Thymus (tissue), 11 donors: Measurements from ENCODE around the gene C5orf47. TPM values are rescaled to one million over a fixed set of nuclear protein-coding genes. Genes with fewer than 3 reads are reported as not detected.

Experiments used
- DNase-seq, 9 donors: peaks; one replicate each; pipeline ENCODE4 v3.0.0-alpha.2; 2013; ENCODE audit warnings: low spot score in 9 of 9, low read depth in 6 of 9, missing footprints in 1 of 9
- H3K27ac ChIP-seq, 2 donors: one replicate each; pipeline ENCODE4 v1.5.1; 2013; ENCODE audit warnings: control low read depth in 1 of 2, low read depth in 1 of 2, low read length in 1 of 2, mild to moderate bottlenecking in 1 of 2, moderate library complexity in 1 of 2
- H3K27me3 ChIP-seq, 2 donors: one replicate each; pipeline ENCODE4 v1.5.1; 2013; ENCODE audit warnings: low read length in 1 of 2; ENCODE audit not compliant: control insufficient read depth in 2 of 2, insufficient read depth in 1 of 2
- H3K36me3 ChIP-seq, 2 donors: one replicate each; pipeline ENCODE4 v1.5.1; 2013; ENCODE audit warnings: low read length in 1 of 2, mild to moderate bottlenecking in 1 of 2, moderate library complexity in 1 of 2; ENCODE audit not compliant: control insufficient read depth in 2 of 2, insufficient read depth in 2 of 2
- H3K4me1 ChIP-seq, 2 donors: one replicate each; pipeline ENCODE4 v1.5.1; 2013; ENCODE audit warnings: low read length in 2 of 2; ENCODE audit not compliant: control insufficient read depth in 2 of 2, insufficient read depth in 2 of 2
- H3K4me3 ChIP-seq, 2 donors: one replicate each; pipeline ENCODE4 v1.5.1; 2013; ENCODE audit warnings: low read length in 2 of 2, control low read depth in 1 of 2, mild to moderate bottlenecking in 1 of 2
- H3K9me3 ChIP-seq, 2 donors: one replicate each; pipeline ENCODE4 v1.5.1; 2013; ENCODE audit warnings: low read length in 1 of 2, mild to moderate bottlenecking in 1 of 2; ENCODE audit not compliant: control insufficient read depth in 2 of 2, insufficient read depth in 1 of 2
- WGBS: extraction: QIAGEN DNeasy Blood & Tissue Kit; methylation state at CpG from one replicate; pipeline ENCODE4 v1.1.7; 2013; 5-methylcytosine and 5-hydroxymethylcytosine counted together
- polyA plus RNA-seq: library from polyadenylated mRNA; stranded (reverse); fragments of 200-250 nt; gene quantifications from one replicate; pipeline ENCODE4 v1.2.3, GENCODE V29; 2013
- total RNA-seq: library from RNA; stranded (reverse); fragments of 120-200 nt; gene quantifications from one replicate; pipeline ENCODE4 v1.2.4, GENCODE V29; 2013
- donor health status: healthy.

C5orf47 gene
- total and polyA plus RNA-seq, 2 donors, result under 0.01 to 0.14 TPM

DNA sequence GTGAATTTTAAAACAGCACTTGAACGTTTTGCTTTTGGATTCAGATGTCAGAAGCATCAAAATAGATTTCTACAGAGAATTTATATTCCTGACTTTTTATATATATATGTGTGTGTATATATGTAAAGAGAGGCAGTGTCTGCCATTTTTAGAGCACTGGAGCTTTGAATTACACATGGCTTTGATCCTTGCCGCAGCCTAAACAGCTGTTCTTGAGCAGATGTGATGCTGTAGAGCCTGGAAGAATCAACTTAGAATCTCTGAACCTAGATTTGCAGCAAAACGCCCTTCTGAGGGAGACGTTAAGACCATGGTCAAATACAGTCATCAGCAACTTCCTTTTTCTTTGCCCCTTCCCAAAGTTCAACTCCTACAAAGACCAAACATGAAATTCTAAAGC is 21.7 kb upstream of the C5orf47 start:
- peak in 1 of 9 donors; percentile 23 for DNase-seq
- Histone ChIP-seq H3K4me1 (peaks cover 3 to 6% of the 10 kb centered on the region in 2 donors), H3K36me3 (no peaks in the 10 kb centered on the region), H3K27me3 (no peaks in the 10 kb centered on the region), H3K9me3 (no peaks in the 10 kb centered on the region), H3K4me3 (no peak overlapping the region), H3K27ac (no peak overlapping the region)
- WGBS, result 65% methylated on average over 4 of the region's 4 CpGs

DNA sequence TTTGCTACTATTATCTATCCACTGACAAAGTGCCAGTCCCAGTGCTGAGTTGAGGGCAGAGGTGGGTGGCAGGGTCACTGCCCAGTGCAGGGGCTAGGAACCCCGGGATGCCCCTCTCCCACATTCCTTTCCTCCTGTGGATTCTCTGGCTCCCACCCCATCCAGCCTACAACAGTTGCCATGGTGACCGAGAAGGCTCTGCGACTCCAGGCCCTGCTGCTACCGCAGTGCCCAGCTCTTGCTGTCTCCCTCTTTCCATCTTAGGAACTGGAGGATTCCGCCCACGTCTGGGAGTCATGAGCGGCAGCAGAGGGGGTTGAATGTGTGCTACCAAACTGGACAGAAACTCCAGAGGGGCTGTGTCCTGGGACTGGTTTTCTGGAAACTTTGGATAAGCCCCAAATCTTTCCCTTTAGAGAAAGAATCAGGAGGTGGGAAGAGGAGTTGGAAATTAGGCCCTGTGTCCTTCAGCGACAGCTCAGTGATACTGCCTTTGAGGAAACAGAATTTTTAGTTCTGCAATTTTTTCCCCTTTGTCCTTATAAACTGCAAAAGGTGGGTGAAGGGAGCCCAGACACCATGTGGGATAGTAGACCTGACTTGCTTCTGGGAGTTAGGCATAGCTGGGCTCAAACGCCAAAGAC is 20.7 kb upstream of the C5orf47 start:
- Histone ChIP-seq H3K27ac (no peak overlapping the region), H3K36me3 (no peaks in the 10 kb centered on the region), H3K4me1 (peaks cover 6 to 11% of the 10 kb centered on the region in 2 donors), H3K4me3 (no peak overlapping the region), H3K9me3 (no peaks in the 10 kb centered on the region), H3K27me3 (peaks cover 0 to 5% of the 10 kb centered on the region in 2 donors)
- no peak for DNase-seq
- 85% methylated on average over 9 of the region's 9 CpGs for WGBS

DNA sequence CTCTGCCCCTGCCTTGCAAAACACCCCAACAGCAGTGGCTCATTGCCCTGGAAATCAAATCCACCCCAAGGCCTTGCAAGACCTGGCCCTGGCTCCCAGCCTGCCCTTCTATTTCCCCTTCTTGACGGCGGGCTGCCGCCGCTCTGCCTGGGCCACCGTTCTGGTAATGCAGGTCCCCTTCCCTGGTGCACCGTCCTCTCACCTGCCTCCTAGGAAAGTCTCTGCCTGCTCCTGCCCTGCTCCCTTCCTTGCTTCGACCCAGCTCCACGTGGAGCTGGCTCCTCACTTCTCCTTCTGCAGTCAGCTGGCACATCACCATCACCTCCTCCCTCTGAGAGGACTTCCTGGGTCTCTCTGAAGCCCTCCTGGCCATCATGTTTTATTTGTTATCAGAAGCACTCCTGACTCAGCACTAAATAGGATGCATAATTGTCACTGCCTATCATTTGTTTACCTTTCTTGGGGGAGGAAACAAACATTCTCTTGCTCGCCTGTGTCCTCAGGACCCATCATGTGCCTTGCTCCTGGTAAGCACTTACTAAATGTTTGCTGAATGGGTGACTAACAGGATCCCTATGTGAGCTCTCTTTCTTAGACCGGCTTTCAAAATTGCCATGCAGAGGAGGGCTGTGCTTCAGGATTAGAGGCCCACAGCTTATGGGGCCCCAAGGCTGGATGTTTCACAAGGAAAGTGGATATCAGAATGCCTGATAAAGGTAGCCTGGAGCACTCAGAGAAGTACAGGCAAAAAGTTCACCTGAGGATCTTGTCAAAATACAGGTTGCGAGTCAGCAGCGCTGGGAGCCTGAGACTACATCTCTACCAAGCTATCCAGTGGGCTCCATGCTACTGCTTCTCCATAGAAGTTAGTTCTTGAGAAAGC is 19.6 kb upstream of the C5orf47 start:
- H3K4me3 ChIP-seq, result no peak overlapping the region
- 92% methylated on average over 12 of the region's 12 CpGs for WGBS
- H3K4me1 ChIP-seq, result peaks cover 5 to 10% of the 10 kb centered on the region in 2 donors
- no peak overlapping the region for H3K27ac ChIP-seq
- H3K9me3 ChIP-seq, result no peaks in the 10 kb centered on the region
- no peaks in the 10 kb centered on the region for H3K36me3 ChIP-seq
- DNase-seq, result no peak
- peaks cover 0 to 16% of the 10 kb centered on the region in 2 donors for H3K27me3 ChIP-seq

DNA sequence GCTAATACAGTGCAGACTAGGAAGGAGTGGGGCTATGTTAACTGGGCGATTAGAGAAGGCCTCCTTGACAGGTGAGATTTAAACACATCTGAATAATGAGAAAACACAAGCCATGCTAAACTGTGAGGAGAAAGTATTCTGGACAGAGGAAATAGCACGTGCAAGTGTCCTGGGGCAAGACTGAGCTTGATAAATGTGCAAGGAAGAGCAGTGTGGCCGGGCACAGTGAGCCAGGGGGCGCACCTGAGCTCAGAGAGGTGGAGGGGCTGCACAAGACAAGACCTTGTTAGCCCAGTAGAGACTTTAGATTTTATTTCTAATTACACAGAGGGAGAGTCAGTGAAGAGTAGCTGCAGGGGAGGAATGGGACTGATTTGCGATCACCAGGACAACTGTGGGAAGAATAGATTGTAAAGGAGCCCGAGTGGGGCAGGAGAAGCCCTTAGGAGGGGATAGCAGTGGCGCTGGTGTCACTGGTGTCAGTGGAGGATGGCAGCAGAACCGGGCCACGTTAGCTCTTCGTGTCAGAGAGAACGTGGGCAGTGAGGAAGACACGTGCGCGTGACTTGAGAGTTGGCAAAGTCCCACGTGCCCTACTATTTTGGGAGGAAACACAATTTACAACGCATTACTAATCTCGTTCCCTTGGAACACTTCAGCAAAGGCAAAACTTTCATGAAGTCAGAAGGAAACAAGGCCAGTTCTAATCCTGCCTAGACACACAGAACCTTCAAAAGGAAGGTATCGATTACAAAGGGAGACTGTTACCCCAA is 17.9 kb upstream of the C5orf47 start:
- DNase-seq, result no peak
- no peaks in the 10 kb centered on the region for H3K9me3 ChIP-seq
- WGBS, result 94% methylated on average over 18 of the region's 18 CpGs

DNA sequence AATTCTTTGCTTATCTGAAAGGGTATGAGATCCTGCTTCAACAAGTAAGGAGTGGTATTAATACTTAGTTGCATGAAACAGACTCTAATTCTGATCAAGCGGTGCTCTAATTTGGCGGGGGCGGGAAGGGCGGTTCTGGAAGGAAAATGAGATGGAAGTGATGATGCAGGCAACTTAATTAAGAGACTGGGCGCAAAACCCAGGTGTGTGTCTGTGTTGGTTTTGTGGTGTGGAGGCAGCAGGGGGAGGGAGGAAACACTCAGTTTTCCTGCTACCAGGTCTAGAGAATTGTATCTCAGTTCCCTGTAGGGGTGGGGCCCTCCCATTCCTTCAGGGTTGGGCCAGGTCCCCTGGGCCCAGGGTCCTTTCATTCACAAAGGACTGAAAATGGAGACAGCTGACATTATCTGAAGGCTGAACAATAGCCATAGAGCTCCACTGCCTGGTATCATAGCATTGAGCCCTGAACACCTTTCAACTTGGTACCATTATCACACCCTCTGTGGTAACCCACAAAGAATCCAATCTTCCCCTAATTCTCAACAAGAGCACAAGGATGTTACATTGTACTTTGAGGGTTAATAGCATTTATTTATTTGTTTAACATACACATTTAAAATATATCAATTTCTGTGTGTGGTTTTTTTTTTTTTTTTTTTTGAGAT is 17.2 kb upstream of the C5orf47 start:
- WGBS, result 89% methylated on average over 5 of the region's 5 CpGs
- DNase-seq, result no peak
- peaks cover 5 to 10% of the 10 kb centered on the region in 2 donors for H3K4me1 ChIP-seq

More for the DNA sequence above, 17.9 kb upstream of the C5orf47 start:
- Histone ChIP-seq H3K4me3 (no peak overlapping the region), H3K27ac (no peak overlapping the region), H3K36me3 (no peaks in the 10 kb centered on the region), H3K4me1 (peaks cover 5 to 10% of the 10 kb centered on the region in 2 donors), H3K27me3 (peaks cover 2 to 18% of the 10 kb centered on the region in 2 donors)

DNA sequence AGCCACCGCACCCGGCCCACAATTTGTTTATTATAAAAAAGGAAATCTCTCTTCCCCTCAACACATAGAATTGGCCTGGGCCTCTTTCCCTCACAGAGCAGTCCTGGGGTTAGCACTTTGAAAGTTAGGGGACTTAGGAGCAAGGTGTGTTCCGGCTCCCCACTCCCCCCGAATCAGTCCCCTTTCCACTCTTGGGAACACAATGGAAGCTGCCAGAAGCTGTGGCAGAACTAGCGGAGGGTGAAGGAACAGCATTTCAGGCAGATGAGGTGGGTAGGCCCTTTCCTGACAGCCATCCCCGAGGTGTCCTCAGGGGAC is 16.4 kb upstream of the C5orf47 start:
- H3K27me3 ChIP-seq, result peaks cover 2 to 18% of the 10 kb centered on the region in 2 donors
- H3K4me3 ChIP-seq, result peak overlapping the region in 1 of 2 donors; percentile 2
- H3K36me3 ChIP-seq, result no peaks in the 10 kb centered on the region
- no peak for DNase-seq
- 84% methylated on average over 6 of the region's 6 CpGs for WGBS
- no peak overlapping the region for H3K27ac ChIP-seq
- no peaks in the 10 kb centered on the region for H3K9me3 ChIP-seq
- H3K4me1 ChIP-seq, result peaks cover 5 to 10% of the 10 kb centered on the region in 2 donors

More for the DNA sequence above, 17.2 kb upstream of the C5orf47 start:
- Histone ChIP-seq H3K9me3 (no peaks in the 10 kb centered on the region), H3K4me3 (no peak overlapping the region), H3K27ac (no peak overlapping the region), H3K27me3 (peaks cover 2 to 18% of the 10 kb centered on the region in 2 donors), H3K36me3 (no peaks in the 10 kb centered on the region)

DNA sequence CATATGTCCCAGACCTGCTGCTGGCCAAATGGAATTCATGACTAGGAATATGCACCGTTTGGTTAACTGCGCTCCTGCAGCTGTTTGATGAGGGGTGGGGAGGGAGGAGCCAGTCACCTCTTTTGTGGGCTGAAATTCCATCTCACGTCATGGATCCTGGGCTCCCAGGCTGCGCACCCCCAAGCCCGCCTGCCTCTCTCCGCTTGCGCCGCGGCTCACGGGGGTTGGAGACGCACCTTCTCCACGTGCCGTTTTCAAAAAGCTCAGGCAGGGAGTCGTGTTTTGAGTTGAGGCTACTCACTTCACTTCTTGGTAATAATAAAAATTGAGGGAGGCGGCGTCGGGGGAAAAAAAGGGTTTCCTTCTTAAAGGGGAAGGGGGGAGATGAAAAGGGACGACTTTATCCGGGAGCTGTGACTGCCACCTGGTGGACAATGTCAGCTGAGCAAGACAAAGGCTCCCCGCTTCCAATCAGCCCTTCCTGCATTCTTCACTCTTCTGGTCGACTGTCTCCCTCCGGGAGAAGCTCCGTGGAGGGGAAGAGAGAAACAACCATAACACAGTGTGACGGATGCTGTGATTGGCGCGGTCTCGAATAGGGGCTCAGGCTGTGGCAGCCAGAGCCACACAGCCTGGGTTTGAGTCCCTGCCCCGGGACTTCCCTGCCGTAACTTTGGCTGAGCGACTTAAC is 15.9 kb upstream of the C5orf47 start:
- WGBS, result 8% methylated on average over 30 of the region's 30 CpGs
- Histone ChIP-seq H3K4me1 (peaks cover 5 to 10% of the 10 kb centered on the region in 2 donors), H3K36me3 (no peaks in the 10 kb centered on the region), H3K27ac (peak overlapping the region in 1 of 2 donors; percentile 40), H3K27me3 (peaks cover 2 to 18% of the 10 kb centered on the region in 2 donors), H3K4me3 (peak overlapping the region; percentile 2 to 36), H3K9me3 (no peaks in the 10 kb centered on the region)
- peak; percentile 50 to 84 (median 73) for DNase-seq

DNA sequence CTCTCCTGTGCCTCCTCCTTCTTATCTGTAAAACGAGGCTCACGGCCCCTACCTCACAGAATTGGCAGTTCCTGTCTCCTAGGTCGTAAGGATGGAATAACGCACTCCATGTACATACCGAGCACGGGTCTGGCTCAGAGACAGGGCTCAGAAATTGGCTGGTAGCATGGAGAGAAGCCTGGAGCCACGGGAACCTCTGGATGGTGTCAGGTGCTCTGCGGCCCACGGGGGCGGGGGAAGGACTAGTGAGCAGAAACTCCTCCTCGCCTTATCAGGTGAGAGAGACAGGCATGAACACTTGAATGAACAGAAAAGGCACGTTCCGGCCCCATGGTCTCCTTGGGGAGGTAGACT is 15.4 kb upstream of the C5orf47 start:
- Histone ChIP-seq H3K4me3 (peak overlapping the region; percentile 2 to 36), H3K4me1 (peaks cover 5 to 10% of the 10 kb centered on the region in 2 donors), H3K9me3 (no peaks in the 10 kb centered on the region), H3K36me3 (no peaks in the 10 kb centered on the region), H3K27ac (no peak overlapping the region), H3K27me3 (peaks cover 2 to 18% of the 10 kb centered on the region in 2 donors)
- WGBS, result 23% methylated on average over 13 of the region's 13 CpGs
- DNase-seq, result no peak
